NCI-H2107 treated with DMSO at 0.1 percent for 48 hours (cell line): ENCODE data around the gene ENPEP.
A peak's percentile ranks its signal among the peaks of the same experiment; 100 is the strongest.
"Not testable (repeated sequence)": the region's sequence is repeated elsewhere in the genome, so short reads cannot be mapped to it uniquely, and the experiment has no call there.

ENCODE experiments used
- DNase-seq: peaks from one replicate; lab custom pipeline; 2025; ENCODE audit not compliant: unreplicated experiment; lab: John Stamatoyannopoulos, UW

ENPEP gene

GRCh38 chr4:110515676-110516075 is 39.7 kb downstream of the ENPEP start:
- no peak for DNase-seq

GRCh38 chr4:110516106-110516922 is 40.4 kb downstream of the ENPEP start:
- peak; percentile 44 for DNase-seq

DNA sequence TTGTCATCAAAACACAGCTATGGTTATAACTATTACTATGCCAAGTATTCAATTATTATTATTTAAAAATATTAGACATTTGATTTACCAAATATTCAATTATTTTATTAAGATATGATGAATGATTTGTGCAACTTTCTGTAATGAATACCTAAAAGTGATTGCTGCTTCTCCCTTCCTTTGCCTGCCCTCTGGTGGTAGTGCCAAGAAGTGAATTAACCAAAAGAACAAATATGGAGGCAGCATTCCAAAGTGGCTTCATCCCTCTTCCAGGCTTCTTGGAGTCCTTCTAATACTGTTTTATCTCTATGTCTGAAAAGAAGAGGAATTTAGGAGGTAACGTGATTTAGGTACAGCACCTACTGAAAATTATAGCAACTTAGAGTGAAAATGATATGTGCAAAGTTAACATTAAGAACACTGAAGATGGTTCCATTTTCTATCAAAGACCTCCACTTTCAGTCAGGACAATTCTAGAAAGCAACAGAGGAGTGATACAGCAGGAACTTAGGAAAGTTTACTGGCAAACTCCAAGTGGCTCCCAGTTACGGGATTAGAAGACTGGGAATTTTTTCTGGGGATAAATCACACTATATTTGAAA is 43.0 kb downstream of the ENPEP start:
- DNase-seq, result no peak

DNA sequence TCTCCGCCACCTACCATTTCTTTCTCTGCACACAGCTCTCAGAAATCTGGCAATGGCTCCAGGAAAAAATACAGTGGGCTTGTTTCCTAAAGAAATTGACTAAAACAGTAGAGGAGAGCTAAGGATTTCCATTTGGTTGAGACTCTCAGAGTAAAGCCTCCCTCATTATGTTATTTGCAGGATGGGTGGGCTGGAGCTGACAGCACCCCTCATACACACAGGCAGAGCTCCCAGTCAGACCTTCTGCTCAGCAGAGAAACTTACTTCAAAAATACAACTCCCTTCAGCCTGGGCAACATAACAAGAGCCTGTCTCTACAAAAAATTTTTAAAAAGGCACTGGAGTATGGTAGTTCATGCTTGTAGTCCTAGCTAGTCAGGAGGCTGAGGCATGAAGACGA is 44.9 kb downstream of the ENPEP start:
- no peak for DNase-seq

DNA sequence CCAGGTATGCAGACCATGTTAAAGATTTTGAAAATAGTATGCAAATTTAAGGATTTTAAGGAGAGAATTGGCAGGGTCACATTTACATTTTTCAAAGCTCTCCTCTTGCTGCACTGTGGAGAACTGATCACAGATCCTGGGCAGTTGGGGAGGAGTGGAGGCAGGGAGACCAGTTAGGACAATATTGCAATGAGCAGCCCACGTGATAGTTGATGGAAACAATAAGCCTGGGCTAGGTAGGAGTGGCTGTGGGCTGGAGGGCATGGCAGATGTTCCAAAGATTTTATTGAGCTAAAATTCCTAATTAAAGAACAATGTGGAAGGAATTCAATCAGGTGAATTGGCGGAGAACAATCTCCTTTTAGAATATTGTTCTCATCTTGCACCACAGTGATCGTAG is 50.6 kb downstream of the ENPEP start:
- no peak for DNase-seq

- no peak for DNase-seq
These were observed 51.2 kb downstream of the ENPEP start for GRCh38 chr4:110527156-110527555.

DNA sequence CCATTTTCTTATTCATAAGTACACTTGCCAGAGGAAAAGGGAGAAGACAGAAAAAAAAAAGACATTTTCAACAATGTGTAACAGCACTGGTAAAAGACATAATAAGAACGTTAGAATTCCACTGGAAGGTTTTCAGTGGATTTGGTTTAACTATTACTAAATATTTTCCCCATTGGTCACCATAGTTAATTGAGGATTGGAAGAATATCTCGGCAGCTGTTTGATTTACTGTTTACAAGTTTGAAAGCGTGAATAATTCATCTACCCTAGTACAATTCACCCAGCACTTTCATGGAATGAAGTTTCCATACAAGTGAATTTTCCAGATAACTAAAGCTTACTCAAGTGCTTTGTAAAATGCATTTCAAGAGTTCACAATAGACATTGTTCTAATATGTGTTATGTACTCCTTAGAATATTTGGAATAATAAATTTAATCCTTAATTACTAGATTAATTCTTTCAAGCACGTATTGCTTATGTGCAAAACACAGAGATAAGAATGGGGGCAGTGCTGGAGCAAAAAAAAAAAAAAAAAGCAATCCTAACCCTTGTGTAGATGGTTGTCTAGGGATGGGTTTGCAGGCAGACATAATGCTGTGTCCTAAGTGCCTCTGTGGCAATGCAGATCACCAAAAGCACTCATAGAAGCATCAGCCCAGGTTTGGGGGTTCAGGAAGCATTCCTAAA is 57.1 kb downstream of the ENPEP start:
- DNase-seq, result no peak

GRCh38 chr4:110533590-110533910 is 57.6 kb downstream of the ENPEP start:
- no peak for DNase-seq

DNA sequence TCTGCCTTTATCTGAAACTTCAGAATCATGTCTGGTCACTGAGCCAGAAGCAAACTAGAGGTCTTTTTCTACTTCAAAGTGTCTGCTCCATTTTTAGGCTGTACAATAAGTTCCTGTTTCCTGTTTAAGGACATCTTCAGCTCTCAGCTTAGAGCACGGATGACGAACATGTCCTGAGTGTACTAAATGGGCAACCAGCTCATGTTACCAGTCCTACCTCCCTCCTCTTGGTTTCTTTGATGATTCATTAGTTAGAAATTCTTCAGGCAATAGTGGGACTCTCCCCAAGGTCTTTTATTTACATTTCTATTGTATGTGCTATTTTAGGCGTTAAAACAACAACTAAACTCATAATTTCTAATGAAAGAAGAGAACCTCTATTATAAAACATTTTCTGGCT is 58.0 kb downstream of the ENPEP start:
- DNase-seq, result no peak

GRCh38 chr4:110540581-110540980 is 64.6 kb downstream of the ENPEP start:
- DNase-seq, result no peak

GRCh38 chr4:110540982-110541451 is 65.1 kb downstream of the ENPEP start:
- DNase-seq, result no peak

GRCh38 chr4:110543577-110543976 is 67.6 kb downstream of the ENPEP start:
- DNase-seq, result no peak

DNA sequence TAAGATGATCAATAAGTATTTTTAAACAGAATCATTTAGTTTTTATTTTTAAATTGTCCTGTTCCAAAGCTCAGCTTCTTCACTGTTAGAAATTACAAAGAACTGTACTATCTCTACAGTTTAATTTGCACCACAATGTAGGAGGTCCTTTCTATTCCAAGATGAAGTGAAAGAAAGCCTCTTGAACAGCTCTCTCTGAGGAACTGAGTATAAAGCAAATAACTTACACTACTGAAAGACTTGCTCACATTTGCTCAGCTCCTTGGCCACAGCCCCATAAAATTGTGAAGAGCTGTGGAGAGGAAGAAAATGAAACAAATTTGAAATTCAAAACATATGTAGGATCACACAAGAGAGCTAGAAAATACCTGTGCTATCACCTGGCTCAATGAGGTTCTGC is 68.6 kb downstream of the ENPEP start:
- no peak for DNase-seq

GRCh38 chr4:110550260-110550659 is 74.3 kb downstream of the ENPEP start:
- DNase-seq, result no peak

GRCh38 chr4:110553197-110553596 is 77.2 kb downstream of the ENPEP start:
- DNase-seq, result no peak

DNA sequence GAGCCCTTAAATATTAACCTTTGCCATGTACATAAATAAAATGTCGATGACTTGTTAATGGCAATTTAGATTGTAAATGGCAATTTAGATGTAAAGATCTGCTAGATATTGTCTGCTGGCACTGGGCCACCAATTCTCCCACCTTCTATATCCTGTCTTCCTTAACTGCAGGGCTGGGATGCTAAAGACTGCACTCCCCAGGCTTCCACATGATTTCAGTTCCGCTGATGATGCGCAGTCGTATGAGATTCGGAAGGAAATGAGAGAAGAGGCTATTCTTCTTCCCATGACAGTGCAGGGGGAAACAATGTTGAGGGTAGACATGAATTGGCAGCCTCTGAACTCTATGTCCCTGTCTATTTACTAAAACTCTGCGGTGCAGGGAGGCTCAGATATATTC is 91.3 kb downstream of the ENPEP start:
- DNase-seq, result no peak

DNA sequence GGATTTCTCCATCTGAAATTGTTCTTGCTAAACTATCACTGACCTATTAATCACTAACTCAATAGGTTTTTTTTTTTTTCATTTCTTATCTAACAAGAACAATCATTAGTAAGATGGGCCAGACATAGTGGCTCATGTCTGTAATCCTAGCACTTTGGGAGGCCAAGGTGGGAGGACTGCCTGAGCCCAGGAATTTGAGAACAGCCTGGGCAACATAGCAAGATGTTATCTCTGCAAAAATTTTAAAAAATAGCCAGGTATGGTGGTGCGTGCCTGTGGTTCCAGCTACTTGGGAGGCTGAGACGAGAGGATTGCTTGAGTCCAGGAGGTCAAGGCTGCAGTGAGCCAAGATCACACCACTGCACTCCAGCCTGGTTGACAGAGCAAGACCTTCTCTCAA is 100.7 kb downstream of the ENPEP start:
- not testable (repeated sequence) for DNase-seq

DNA sequence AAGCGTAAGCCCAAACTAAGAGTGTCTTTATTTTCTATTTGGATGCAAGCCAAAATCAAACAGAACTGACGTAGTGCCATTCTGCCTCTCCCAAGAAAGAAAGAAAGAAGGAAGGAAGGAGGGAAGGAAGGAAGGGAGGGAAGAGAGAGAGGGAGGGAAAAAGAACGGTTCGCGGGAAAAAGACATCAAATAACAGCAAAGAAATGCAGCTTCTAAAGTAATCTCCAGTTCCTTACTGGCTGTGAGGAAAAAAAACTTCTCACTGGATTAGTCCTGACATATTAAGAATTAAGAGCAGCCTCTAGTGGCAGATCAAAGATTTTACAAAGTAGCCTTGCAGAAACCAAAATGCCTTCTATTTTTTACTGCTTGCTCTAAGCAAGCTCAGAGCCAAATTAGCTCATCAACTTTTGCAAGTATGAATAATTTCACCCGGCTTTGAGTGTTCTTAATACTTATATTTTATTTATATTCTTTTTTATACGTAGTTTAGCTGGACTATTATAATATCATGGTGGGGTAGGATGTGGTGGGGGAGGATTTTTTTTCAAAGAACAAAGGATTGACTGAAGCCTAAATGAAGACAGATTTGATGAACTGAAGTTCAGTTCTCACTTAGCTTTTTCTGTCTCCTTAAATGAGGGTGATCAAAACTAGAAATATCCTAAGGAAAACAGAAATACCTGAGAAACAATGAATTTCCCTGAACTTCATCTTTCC is 110.3 kb downstream of the ENPEP start:
- DNase-seq, result no peak

GRCh38 chr4:110587666-110588285 is 111.8 kb downstream of the ENPEP start:
- no peak for DNase-seq

DNA sequence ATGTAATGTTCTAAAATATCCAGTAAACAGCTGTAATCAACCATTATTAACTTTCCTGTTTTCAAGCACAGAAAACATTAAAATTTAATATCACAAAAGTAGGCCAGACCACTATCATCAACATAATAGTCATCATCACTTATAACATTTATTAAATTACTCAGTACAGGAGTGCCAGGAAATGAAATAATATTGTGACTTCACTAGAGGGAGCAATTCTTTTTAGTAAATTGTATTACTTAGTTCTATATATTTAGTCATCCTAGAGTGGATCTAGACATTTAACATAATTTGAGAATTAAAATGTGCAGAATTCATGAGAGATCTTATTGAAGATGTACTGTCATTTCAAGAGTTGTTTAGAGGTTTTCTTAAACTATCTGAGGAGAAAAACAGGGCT is 113.3 kb downstream of the ENPEP start:
- DNase-seq, result no peak

- no peak for DNase-seq
These were observed 119.6 kb downstream of the ENPEP start for GRCh38 chr4:110595583-110595982.
